LNCaP clone FGC (cell line): ENCODE results near the gene LMAN1L.
A peak's percentile ranks its signal among the peaks of the same experiment; 100 is the strongest.

ENCODE experiments used
- DNase-seq: peaks from one replicate; pipeline ENCODE4 v3.0.0-alpha.2; 2011; ENCODE audit warnings: low read depth
- H3K4me3 ChIP-seq: 2 replicates; pipeline ENCODE4 v1.5.1; 2011; ENCODE audit warnings: mild to moderate bottlenecking, low read depth, low read length, control low read depth
- CTCF ChIP-seq: IDR thresholded peaks from 2 replicates; pipeline ENCODE4 v1.5.1; 2012; ENCODE audit warnings: mild to moderate bottlenecking; ENCODE audit not compliant: control insufficient read depth, insufficient read depth; ENCODE audit errors: extremely low read depth

LMAN1L gene

GRCh38 chr15:74842581-74843444 lies 30.2 kb downstream of the LMAN1L start, which contains the start of gene ULK3:
TSS of gene ULK3 (minus strand) at chr15:74843156. CDS start at chr15:74843105, 51 bp downstream.
- H3K4me3 ChIP-seq: peak within 1 kb of the TSS; percentile 82
- TF ChIP-seq CTCF: peak; percentile 81
- DNase-seq: peak; percentile 91

- TF ChIP-seq CTCF: no peak
- no peak for DNase-seq
- peak overlapping the region; percentile 82 for H3K4me3 ChIP-seq
These were observed 30.8 kb downstream of the LMAN1L start for GRCh38 chr15:74843445-74843828.

- H3K4me3 ChIP-seq: peak overlapping the region; percentile 82
- DNase-seq: no peak
- no peak for TF ChIP-seq CTCF
These were observed 31.3 kb downstream of the LMAN1L start for GRCh38 chr15:74843891-74844299.

- no peak for TF ChIP-seq CTCF
- no peak overlapping the region for H3K4me3 ChIP-seq
These were observed 31.9 kb downstream of the LMAN1L start for GRCh38 chr15:74844319-74845207.

GRCh38 chr15:74845208-74845568 lies 32.6 kb downstream of the LMAN1L start:
- DNase-seq: no peak
- H3K4me3 ChIP-seq: no peak overlapping the region
- TF ChIP-seq CTCF: no peak

More at GRCh38 chr15:74844319-74845207, 31.9 kb downstream of the LMAN1L start:
- no peak for DNase-seq

- no peak for DNase-seq
- no peak for TF ChIP-seq CTCF
- no peak overlapping the region for H3K4me3 ChIP-seq
These were observed 32.9 kb downstream of the LMAN1L start for GRCh38 chr15:74845581-74845980.
